AG09319 (cell line): ENCODE measurements around the gene UBE3C.
"Not testable (repeated sequence)": the region's sequence is repeated elsewhere in the genome, so short reads cannot be mapped to it uniquely, and the experiment has no call there.

ENCODE experiments used
- DNase-seq: peaks from one replicate; pipeline ENCODE4 v3.0.0-alpha.2; 2010; ENCODE audit warnings: low read depth; ENCODE audit errors: extremely low read depth
- TF ChIP-seq, protein P1 (sequence below): IDR thresholded peaks from 2 replicates; pipeline ENCODE4 v1.5.1; 2011; ENCODE audit warnings: low read depth, mild to moderate bottlenecking, inconsistent platforms, low read length, moderate library complexity

The UBE3C gene

DNA sequence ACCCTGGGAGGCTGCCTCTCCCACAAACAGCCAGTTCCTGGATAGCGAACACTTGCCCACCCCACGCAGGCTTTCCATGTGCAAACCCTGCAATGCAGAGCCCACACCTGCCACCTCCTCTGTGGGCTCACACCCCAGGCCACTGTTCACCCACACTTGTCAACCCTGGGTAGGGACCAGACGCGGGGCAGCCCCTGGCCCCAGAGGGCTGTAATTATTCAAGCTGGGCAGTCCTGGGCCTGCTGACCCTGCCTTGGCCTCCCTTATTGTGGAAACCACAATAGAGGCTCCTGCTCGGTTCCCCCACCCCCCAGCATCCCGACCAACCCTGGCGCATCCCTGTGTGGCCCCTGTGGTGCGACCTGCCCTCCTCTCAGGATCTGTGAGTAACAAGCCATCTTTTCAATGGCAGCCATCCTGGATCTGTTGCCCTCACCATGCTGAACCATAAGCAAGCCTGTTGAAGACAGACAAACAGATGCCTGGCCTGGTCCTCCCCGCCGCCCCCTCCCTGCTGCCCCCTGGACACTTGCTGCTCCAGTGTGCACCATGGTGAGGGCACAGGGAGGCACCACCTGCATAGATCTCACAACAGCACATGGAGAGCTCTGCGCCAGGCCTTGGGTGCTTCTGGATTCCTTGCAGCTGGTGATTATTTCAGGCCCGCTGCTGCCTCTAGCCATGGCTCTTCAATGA, 15.8 kb upstream of the UBE3C start:
- TF ChIP-seq, protein P1, sequence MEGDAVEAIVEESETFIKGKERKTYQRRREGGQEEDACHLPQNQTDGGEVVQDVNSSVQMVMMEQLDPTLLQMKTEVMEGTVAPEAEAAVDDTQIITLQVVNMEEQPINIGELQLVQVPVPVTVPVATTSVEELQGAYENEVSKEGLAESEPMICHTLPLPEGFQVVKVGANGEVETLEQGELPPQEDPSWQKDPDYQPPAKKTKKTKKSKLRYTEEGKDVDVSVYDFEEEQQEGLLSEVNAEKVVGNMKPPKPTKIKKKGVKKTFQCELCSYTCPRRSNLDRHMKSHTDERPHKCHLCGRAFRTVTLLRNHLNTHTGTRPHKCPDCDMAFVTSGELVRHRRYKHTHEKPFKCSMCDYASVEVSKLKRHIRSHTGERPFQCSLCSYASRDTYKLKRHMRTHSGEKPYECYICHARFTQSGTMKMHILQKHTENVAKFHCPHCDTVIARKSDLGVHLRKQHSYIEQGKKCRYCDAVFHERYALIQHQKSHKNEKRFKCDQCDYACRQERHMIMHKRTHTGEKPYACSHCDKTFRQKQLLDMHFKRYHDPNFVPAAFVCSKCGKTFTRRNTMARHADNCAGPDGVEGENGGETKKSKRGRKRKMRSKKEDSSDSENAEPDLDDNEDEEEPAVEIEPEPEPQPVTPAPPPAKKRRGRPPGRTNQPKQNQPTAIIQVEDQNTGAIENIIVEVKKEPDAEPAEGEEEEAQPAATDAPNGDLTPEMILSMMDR: no peak
- no peak for DNase-seq

DNA sequence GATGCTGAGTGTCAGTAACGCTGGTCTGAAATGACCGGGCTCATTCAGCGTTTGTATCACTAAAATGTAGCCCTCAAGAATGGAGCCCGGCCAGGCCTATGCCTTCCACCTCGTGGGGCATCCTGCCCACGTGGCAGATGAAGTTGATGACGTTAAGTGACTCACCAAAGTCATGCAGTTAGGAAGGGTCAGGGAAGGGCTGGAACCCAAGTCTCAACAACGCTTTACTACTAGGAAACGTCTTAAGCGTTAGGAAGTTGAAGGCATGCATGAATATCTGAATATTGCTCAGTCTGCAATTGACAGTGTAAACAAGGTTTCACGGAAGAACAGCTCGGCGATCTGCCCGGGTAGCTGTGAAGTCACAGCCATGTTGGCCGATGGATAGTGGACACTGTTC, 14.0 kb upstream of the UBE3C start:
- TF ChIP-seq, protein P1: no peak
- no peak for DNase-seq

DNA sequence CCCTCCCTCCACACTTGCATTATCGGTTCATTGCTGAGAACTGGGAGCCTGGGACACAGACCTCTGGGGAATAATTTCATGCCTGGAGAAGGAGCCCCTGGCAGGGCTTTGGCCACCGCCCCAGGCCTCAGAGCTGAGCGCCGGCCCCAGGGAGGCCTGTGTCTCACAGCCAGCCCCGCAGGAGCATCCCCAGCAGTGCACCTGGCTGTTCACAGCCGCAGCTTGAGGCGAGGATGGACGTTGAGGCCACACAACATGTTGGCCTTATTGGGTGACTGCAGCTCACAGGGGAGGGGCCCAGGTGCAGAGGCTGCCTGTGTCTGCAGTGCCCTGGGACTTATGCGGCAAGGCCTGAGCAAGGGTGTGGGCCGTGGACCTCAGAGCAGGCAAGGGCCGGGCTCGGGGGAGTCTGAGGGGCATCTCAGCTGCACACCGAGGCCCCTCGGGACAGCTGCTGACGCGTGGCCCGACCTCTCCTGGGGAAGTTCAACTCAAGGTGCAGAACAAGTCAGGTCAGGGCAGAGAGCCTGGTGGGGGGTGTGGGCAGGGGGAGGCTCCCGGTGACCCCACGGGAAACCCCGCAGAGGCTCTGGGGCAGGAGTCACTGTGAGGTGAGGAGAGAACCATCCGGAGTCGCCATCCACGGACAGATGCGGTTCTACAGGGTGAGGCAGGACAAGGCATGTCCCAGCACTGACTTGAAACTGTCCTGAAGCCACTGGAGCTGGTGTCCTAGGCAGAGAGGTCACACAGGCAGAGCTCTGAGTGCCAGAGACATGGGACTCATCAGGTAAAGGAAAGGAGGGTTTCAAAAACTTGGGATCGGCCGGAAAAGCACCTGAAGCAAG, 13.1 kb upstream of the UBE3C start:
- no peak for DNase-seq
- TF ChIP-seq, protein P1: no peak

DNA sequence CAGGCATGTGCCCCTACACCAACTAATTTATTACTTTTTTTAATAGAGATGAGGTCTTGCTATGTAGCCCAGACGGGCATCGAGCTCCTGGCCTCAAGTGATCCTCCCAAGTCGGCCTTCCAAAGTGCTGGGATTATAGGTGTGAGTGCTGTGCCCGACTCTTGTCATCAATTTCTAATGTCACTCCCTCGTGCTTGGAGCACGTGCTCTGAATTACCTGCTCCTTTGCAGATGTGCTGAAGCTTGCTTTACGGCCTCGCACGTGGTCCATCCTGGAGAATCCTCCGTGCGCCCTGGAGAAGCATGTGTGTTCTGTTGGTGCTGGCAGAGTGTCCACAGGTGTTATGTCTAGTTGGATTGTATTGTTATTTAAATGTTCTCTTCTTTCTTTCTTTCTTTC, 11.8 kb upstream of the UBE3C start:
- DNase-seq: no peak
- TF ChIP-seq, protein P1: no peak

DNA sequence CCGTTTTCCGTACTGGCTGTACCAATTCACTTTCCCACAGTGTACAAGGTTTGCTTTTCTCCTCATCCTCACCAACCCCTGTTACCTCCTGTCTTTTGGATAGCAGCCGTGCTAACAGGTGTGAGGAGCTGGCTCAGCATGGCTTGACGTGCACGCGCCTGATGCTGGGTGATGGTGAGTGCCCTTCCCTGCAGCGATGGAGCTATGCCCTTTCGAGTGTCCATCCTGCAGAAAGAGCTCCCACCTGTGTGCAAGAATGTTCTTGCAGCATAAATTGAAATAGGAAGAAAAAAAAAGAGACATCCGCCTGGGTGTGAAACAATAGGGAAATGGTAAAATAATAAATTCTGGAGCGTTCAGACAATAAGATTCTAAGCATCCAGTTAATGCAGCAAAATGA, 9.5 kb upstream of the UBE3C start:
- TF ChIP-seq, protein P1: no peak
- no peak for DNase-seq

DNA sequence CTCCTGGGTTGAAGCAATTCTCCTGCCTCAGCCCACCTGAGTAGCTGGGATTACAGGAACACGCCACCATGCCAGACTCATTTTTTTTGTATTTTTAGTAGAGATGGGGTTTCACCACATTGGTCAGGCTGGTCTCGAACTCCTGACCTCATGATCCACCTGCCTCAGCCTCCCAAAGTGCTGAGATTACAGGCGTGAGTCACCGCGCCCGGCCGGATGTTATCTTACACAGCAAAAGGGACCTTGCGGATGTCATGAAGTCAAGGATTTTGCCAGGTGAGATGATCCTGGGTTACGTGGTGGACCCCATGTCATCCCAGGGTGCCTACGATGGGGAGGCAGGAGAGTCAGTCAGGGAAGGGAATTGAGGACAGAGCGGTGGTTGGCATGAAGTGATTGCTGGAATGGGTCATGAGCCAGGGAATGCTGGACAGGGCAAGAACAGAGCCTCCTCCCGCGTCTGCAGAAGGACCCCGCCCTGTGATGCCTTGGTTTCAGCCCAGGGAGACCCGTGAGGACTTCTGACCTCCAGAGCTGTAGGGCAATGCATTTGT, 8.7 kb upstream of the UBE3C start:
- no peak for DNase-seq

DNA sequence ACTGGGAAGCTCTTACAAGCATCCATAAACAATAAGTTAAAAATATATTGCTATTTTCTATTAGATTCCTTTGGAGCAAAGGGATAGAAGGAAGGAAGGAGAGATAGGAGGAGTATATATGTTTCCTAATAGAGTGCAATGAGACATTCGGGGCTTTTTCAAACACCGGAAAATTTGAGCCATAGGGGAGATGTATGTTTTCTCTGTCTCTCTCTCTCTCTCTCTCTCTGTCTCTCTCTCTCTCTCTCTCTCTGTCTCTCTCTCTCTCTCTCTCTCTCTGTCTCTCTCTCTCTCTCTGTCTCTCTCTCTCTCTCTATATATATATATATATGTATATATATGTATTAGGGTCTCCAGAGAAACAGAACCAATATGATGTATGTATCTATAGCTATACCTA, 7.9 kb upstream of the UBE3C start:
- not testable (repeated sequence) for DNase-seq

More for the DNA sequence above, 8.7 kb upstream of the UBE3C start:
- TF ChIP-seq, protein P1: no peak
